Measurements from ENCODE around the gene MTG1.

MTG1 gene

DNA sequence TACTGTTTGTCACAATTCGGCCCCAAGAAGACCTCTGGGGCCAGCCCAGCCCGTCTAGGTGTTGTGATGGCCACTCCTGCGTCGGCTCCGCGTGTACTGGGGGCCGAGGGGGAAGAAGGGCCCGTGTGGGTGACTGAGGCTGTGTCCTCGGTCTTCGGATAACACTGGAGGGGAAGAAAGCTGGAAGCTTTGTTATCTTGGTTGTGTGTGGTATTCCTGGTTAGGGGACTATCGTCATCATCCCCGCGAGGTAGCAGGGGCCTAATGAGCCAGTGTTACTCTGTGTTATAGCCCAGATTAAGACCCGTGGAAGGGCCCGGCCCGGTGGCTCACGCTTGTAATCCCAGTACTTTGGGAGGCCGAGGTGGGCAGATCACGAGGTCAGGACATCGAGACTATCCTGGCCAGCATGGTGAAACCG is 854 bp downstream of the MTG1 start:
- TF ChIP-seq, protein P1, sequence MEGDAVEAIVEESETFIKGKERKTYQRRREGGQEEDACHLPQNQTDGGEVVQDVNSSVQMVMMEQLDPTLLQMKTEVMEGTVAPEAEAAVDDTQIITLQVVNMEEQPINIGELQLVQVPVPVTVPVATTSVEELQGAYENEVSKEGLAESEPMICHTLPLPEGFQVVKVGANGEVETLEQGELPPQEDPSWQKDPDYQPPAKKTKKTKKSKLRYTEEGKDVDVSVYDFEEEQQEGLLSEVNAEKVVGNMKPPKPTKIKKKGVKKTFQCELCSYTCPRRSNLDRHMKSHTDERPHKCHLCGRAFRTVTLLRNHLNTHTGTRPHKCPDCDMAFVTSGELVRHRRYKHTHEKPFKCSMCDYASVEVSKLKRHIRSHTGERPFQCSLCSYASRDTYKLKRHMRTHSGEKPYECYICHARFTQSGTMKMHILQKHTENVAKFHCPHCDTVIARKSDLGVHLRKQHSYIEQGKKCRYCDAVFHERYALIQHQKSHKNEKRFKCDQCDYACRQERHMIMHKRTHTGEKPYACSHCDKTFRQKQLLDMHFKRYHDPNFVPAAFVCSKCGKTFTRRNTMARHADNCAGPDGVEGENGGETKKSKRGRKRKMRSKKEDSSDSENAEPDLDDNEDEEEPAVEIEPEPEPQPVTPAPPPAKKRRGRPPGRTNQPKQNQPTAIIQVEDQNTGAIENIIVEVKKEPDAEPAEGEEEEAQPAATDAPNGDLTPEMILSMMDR (IDR thresholded peaks at IDR 0.05): no peak

DNA sequence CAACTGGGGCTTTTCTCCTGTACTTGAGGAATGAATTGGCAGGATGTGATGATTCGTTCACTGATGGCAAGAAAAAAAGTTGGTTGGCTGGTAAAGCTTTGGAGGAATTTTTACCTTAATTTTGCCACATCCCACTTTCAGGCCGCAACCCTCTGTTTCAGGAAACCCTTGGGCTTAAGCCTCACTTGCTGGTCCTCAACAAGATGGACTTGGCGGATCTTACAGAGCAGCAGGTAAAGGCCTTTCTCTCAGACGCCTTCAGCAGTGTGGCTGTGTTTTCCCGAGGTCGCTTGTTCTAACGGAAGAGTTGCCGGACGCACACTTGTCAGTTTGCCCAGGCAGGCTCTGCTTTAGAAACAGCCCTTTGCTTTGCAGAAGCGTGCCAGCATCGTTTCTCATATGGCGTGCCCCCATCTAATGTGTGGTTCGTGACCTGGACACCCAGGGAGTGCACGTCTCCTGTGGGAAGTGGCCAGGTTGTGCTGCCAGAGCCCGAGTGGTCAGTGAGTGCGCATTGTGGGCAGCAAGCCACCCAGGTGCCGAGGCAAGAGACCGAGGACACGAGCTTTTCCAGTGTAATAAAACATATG is 2.2 kb downstream of the MTG1 start:
- TF ChIP-seq, protein P1 (IDR thresholded peaks at IDR 0.05): no peak

DNA sequence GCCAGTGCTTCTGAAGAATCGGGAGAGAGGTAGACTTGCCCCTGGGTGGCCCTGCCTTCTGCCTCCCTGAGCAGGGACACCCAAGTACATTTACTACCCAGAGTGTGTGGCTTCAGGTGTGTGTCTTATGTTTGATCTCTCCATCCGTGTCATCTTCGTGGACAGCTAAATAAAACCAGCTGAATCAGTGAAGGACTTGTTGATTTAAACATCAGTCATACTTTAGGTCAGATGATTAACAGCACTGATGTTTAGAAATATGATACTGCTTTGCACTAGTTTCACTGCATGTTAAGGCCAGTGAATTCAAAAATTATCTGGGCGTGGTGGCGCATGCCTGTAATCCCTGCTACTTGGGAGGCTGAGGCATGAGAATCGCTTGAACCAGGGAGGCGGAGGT is 4.0 kb downstream of the MTG1 start:
- TF ChIP-seq, protein P1 (IDR thresholded peaks at IDR 0.05): no peak

DNA sequence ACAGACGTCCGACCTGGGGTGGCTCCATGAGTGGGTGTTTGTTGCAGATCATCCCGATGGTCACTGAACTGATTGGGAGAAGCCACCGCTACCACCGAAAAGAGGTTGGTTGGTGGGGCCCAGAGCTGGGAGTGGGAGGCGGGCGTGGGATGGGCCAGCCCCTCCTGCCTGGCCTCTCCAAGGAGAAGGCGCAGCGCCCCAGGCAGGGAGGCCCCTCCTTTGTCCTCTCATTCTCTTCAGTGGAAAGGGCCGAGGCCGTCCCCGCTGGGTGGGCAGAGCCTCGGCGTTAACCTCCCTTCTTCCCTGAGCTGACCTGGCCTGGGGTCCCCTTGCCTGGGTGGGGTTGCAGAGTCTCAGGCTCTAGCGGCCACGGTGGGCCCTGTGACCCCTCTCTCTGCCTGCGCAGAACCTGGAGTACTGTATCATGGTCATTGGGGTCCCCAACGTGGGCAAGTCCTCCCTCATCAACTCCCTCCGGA is 5.2 kb downstream of the MTG1 start:
- TF ChIP-seq, protein P1 (IDR thresholded peaks at IDR 0.05): no peak

DNA sequence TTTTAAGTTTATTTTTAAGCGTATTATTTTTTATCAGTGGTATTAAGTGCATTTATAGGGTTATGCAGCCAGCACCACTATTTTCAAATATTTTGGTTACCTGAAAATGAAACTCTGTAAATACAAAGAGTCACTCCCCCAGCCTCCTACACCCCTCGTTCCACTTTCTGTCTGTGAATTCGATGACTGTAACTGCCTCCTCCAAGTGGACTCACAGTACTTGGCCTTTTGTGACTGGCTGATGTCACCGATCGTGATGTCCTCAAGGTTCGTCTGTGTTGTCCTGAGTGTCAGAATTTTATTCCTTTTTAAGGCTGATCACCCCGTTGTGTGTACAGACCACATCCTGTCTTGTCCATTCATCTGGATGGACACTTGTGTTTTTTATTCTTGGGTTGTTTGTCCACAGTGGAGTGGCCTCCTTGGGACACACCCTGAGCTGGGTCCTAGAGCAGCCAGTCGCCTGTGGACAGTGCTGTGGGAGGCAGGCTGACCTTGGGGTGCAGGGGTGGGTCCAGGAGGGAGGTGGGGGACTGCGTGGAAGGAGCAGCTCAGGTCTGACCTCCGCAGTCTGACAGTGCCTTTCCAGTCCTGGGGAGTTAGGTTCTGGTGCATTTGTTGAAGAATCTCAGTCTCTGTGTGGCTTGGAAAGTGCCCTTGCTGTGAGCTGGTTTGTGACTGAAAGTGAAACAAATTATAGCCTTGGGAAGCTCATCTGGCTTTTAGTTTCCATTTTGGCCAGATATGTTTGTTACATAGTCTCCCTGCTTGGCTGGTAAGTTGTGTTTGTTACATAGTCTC is 6.9 kb downstream of the MTG1 start:
- TF ChIP-seq, protein P1 (IDR thresholded peaks at IDR 0.05): no peak

DNA sequence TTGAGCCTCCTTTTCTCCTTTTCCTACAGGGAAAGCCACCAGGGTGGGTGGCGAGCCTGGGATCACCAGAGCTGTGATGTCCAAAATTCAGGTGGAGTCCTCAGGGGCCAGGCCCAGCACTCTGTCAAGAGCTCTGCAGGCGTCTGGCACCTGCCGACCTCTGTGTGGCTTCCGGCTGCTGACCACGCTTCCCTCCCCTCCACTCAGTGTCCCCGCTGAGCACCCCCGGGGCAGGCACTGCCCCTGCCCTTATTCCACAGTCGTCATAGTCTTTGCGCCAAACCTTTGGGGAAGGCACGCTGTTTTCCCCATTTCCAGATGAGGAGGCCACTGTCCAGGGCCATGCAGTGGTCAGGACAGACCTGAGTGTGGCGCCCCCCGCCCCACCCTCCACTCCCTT is 7.5 kb downstream of the MTG1 start:
- TF ChIP-seq, protein P1 (IDR thresholded peaks at IDR 0.05): no peak

DNA sequence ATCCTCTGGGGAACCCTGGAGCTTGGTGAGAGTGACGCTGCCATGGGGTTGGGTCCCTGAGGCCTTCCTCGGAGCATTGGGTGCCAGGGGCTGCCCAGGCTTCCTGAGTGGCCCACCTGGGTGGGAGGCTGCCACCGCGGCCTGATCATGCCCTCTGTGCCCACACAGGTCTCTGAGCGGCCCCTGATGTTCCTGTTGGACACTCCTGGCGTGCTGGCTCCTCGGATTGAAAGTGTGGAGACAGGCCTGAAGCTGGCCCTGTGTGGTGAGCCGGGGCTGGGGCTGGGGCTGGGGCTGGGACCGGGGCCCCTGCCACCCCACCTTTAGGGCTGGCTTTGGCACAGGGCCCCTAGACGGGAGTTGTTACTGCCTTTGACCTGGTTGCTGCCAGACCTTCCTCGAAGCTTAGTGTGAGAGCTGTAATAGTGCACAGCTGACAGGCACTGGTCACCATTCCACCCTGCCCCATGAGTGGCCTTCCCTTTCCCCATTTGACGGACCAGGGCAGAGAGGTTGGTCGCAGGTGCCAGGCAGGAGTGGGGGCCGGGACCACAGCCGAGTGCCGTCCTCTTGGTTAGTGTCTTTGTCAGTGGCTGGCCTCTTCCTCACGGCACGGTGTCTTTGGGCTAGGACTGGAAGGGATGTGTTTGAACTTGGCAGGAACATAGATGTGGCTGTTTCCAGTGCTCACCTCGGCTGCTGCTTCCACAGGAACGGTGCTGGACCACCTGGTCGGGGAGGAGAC is 8.2 kb downstream of the MTG1 start:
- TF ChIP-seq, protein P1 (IDR thresholded peaks at IDR 0.05): no peak
